Astrocyte (in vitro differentiated cells and primary cell): ENCODE data around the gene NDUFS7.
"Not testable (repeated sequence)": the region's sequence is repeated elsewhere in the genome, so short reads cannot be mapped to it uniquely, and the experiment has no call there.

Experiments
- CTCF ChIP-seq: IDR thresholded peaks from 2 replicates; pipeline ENCODE4 v1.5.1; 2011; ENCODE audit warnings: low read depth, mild to moderate bottlenecking, inconsistent platforms, low read length, moderate library complexity; ENCODE audit not compliant: insufficient read depth
- EZH2 ChIP-seq: IDR thresholded peaks from 2 replicates; pipeline ENCODE4 v1.6.1; 2012; ENCODE audit warnings: mild to moderate bottlenecking, low read length, inconsistent platforms; ENCODE audit not compliant: insufficient read depth

- TF ChIP-seq CTCF, EZH2: not testable (repeated sequence)
These were observed 36.4 kb downstream of the NDUFS7 start for GRCh38 chr19:1420085-1420484.
